Measurements from ENCODE around the gene DDX28.
A peak's percentile ranks its signal among the peaks of the same experiment; 100 is the strongest.

Gene DDX28

DNA sequence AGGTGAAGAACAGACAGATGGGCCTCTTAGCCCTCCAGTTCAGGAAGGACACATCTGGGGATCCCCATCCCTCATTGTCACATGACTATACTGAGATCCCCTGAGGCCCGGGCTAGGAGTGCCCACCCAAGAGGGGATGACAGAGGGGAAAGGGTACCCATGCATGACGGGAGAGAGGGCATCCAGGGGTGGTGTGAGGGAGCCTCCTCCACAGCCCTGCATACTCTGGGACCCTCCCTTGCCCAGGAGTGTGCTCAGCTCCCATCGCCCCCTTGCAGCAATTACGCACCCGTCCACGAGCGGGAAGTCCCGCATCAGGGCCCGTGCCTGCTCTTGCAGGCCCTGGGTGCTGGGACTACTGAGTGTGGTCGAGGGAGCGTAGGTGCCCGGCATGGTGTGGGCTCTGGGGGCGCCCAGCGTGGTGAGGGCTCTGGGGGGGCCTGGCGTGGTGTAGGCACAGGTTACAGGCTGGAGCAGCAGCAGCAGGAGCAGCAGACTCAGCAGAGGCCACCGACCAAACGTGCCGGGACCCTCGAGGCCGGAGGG, 30.3 kb downstream of the DDX28 start:
- TF ChIP-seq CTCF (IDR thresholded peaks at IDR 0.05) = no peak
- no peaks in the 10 kb centered on the region for H3K9me3 ChIP-seq
- peaks cover 56 to 66% of the 10 kb centered on the region in 2 experiments for H3K4me1 ChIP-seq (ENCODE audit: control insufficient read depth in 1 of 2, insufficient read depth in 1 of 2, low read depth in 1 of 2, low read length in 1 of 2)
- H3K36me3 ChIP-seq = peaks cover 71% of the 10 kb centered on the region
- peak overlapping the region; percentile 70 to 77 for H3K4me3 ChIP-seq (ENCODE audit: low read depth in 1 of 2, low read length in 1 of 2)
- H3K27ac ChIP-seq = peak overlapping the region; percentile 100
- H3K27me3 ChIP-seq = no peaks in the 10 kb centered on the region

DNA sequence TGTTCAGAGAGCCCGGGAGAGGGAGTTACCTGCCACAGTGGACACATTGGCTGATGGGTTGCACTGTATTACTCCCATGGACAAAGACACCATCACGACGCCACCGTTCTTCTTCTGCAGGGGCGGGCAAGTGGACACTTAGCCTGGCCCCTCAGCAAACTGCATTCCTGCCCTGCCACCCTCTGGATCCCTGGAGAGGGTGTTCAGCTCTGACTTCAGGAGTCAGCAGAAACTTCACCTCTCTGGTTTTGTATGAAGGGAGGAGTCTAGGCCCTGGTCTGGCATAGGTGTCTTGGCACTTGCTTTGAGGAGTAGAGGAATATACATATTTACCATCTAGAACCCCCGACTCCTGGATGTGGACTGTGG, 33.0 kb downstream of the DDX28 start:
- Histone ChIP-seq H3K27me3 (no peaks in the 10 kb centered on the region), H3K4me3 (ENCODE audit: low read depth in 1 of 2, low read length in 1 of 2) (no peak overlapping the region), H3K36me3 (peaks cover 69% of the 10 kb centered on the region), H3K9me3 (no peaks in the 10 kb centered on the region), H3K27ac (peak overlapping the region; percentile 48), H3K4me1 (ENCODE audit: control insufficient read depth in 1 of 2, insufficient read depth in 1 of 2, low read depth in 1 of 2, low read length in 1 of 2) (peaks cover 35 to 39% of the 10 kb centered on the region in 2 experiments)
- no peak for TF ChIP-seq CTCF (IDR thresholded peaks at IDR 0.05)

GRCh38 chr16:67989322-67990017, 33.6 kb downstream of the DDX28 start:
- no peak overlapping the region for H3K4me3 ChIP-seq (ENCODE audit: low read depth in 1 of 2, low read length in 1 of 2)
- H3K36me3 ChIP-seq = peaks cover 66% of the 10 kb centered on the region
- peak overlapping the region; percentile 48 for H3K27ac ChIP-seq
- peaks cover 30 to 37% of the 10 kb centered on the region in 2 experiments for H3K4me1 ChIP-seq (ENCODE audit: control insufficient read depth in 1 of 2, insufficient read depth in 1 of 2, low read depth in 1 of 2, low read length in 1 of 2)
- H3K27me3 ChIP-seq = no peaks in the 10 kb centered on the region
- H3K9me3 ChIP-seq = no peaks in the 10 kb centered on the region
- TF ChIP-seq CTCF (IDR thresholded peaks at IDR 0.05) = no peak

DNA sequence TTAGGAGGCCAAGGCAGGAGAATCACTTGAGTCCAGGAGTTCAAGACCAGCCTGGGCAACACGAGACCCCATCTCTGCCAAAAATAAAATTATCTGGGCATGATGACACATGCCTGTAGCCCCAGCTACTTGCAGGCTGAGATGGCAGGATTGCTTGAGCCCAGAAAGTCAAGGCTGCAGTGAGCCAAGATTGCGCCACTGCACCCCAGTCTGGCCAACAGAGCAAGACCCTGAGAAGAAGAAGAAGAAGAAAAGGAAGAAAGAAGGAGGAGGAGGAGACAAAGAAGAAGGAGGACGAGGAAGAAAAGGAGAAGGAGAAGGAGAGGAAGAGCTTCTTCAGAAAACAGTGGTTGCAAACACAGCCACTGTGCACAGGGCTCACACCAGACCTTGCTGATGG, 34.4 kb downstream of the DDX28 start:
- H3K36me3 ChIP-seq = peaks cover 66% of the 10 kb centered on the region
- H3K9me3 ChIP-seq = no peaks in the 10 kb centered on the region
- H3K27ac ChIP-seq = peak overlapping the region; percentile 48
- peaks cover 25 to 37% of the 10 kb centered on the region in 2 experiments for H3K4me1 ChIP-seq (ENCODE audit: control insufficient read depth in 1 of 2, insufficient read depth in 1 of 2, low read depth in 1 of 2, low read length in 1 of 2)
- H3K4me3 ChIP-seq (ENCODE audit: low read depth in 1 of 2, low read length in 1 of 2) = no peak overlapping the region
- no peak for TF ChIP-seq CTCF (IDR thresholded peaks at IDR 0.05)
- peaks cover under 1% of the 10 kb centered on the region for H3K27me3 ChIP-seq

GRCh38 chr16:67987460-67988160, 35.4 kb downstream of the DDX28 start:
- peak overlapping the region; percentile 48 for H3K27ac ChIP-seq

More at GRCh38 chr16:67987460-67988160, 35.4 kb downstream of the DDX28 start:
- no peak overlapping the region for H3K4me3 ChIP-seq (ENCODE audit: low read depth in 1 of 2, low read length in 1 of 2)
- TF ChIP-seq CTCF (IDR thresholded peaks at IDR 0.05) = no peak
- H3K4me1 ChIP-seq (ENCODE audit: control insufficient read depth in 1 of 2, insufficient read depth in 1 of 2, low read depth in 1 of 2, low read length in 1 of 2) = peaks cover 16 to 28% of the 10 kb centered on the region in 2 experiments
- H3K36me3 ChIP-seq = peaks cover 64% of the 10 kb centered on the region
- H3K9me3 ChIP-seq = no peaks in the 10 kb centered on the region
- peaks cover 7% of the 10 kb centered on the region for H3K27me3 ChIP-seq

Measured in neutrophil (primary cell).